ENCODE results near the gene ATR.
"Not testable (repeated sequence)": the region's sequence is repeated elsewhere in the genome, so short reads cannot be mapped to it uniquely, and the experiment has no call there.

Gene ATR

DNA sequence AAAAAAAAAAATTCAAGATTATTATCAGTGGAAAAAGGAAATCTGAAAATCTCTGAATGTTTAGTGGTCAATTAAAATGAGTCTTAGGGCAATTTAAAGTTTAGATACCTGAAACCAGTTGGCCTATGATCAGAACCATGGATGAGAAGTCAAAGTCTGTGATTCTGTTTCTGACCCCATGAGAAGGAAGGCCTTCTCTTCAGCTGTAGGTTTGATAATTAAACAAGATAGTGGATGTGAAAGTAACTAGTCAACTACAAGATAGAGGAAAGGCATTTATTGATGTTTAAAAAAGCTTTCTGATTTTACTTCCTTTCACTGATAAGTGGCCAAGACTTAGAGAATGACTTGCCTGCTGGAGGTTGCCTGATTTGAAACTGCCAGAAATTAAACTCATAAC, 26.4 kb upstream of the ATR start:
- TF ChIP-seq JUND (IDR thresholded peaks at IDR 0.05; ENCODE audit: low read depth): no peak
- in situ Hi-C loops (cut with HindIII; ENCODE audit: low pct_unique_long_range_greater_than_20kb, low sequenced_read_pairs): no loop called here
- DNase-seq (ENCODE audit: low read depth in 1 of 2, low spot score in 1 of 2): no peak

DNA sequence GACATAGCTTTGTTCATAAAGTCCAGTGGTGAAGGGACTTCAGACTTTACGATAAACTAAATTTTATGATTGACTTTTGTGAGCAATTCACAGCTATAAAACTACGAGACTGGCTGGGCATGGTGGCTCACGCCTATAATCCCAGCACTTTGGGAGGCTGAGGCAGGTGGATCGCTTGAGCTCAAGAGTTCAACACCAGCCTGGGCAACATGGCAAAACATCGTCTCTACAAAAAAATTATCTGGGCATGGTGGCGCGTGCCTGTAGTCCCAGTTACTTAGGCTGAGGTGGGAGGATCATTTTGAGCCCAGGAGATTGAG, 24.8 kb upstream of the ATR start:
- DNase-seq (ENCODE audit: low read depth in 1 of 2, low spot score in 1 of 2); in situ Hi-C loops (cut with HindIII; ENCODE audit: low pct_unique_long_range_greater_than_20kb, low sequenced_read_pairs): not testable (repeated sequence)

DNA sequence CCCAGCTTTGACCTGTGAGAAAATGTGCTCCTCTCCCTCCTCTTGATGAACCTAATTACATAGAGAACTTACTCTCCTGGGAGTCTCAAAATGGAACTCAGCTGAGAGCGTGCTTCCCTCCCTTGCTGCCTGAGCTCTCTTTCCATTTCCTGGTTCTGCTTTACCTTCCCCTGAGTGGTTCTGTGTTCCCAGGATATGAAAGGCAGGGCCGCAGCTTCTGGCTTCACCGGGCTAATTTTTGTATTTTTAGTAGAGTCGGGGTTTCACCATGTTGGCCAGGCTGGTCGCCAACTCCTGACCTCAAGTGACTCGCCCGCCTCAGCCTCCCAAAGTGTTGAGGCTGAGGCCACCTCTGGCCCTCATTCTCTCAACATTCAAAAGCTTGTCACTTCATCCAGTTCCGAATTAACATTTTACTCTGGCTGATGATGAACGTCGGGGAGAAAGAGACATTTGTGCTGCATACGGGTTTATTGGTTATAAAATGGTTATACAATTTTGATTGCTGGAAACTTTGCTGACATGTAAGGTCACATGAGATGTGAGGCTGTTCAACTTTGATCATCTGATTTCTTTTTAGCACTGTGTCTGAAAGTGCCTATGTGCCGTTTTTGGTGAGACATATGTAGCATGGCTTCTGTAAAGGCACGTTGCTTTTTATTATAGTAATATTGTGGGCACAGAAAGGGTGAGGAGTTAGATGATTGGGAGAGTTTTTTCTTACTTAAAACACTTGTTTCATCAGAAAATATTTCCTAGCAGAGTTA, 24.3 kb upstream of the ATR start:
- no peak for DNase-seq (ENCODE audit: low read depth in 1 of 2, low spot score in 1 of 2)
- in situ Hi-C loops (cut with HindIII; ENCODE audit: low pct_unique_long_range_greater_than_20kb, low sequenced_read_pairs): no loop called here
- no peak for TF ChIP-seq JUND (IDR thresholded peaks at IDR 0.05; ENCODE audit: low read depth)

DNA sequence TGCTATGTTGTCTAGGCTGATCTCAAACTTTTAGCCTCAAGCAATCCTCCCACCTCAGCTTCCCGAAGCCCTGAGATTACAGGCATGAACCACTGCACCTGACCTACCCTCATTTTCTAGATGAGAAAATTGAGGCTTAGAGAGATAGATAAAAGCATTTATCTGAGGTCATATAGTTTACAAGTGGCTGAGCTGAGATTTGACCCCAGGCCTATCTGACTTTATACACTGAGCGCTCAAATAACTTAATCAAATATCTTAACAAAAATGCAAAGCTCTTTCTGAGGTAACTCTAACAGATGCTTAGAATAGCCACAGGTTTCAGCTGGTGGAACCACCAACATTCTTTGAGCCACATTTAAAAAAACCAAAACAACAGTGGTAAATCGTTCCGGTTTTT, 23.2 kb upstream of the ATR start:
- DNase-seq (ENCODE audit: low read depth in 1 of 2, low spot score in 1 of 2): no peak
- in situ Hi-C loops (cut with HindIII; ENCODE audit: low pct_unique_long_range_greater_than_20kb, low sequenced_read_pairs): no loop called here
- TF ChIP-seq JUND (IDR thresholded peaks at IDR 0.05; ENCODE audit: low read depth): no peak

DNA sequence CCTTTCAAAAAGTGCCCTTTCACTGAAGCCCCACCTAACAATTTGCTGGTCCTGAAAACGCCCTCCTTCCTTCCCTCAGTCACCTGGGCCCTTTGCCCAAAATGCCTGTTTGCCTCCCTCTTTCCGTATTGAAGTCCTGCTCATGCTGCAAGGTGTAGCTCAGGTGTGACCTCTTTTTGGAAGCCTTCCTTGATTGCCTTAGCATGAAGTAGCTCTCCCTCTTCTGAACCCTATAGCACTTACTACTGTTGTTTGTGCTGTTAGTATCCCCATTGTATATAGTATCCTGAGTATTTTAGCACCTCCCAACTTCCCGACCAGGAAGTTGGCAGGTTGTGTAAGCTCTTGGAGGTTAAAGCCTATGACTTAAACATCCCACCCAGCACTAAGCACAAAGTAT, 19.4 kb upstream of the ATR start:
- no peak for TF ChIP-seq JUND (IDR thresholded peaks at IDR 0.05; ENCODE audit: low read depth)
- in situ Hi-C loops (cut with HindIII; ENCODE audit: low pct_unique_long_range_greater_than_20kb, low sequenced_read_pairs): no loop called here
- peak in 1 of 2 experiments; percentile 28 for DNase-seq (ENCODE audit: low read depth in 1 of 2, low spot score in 1 of 2)

DNA sequence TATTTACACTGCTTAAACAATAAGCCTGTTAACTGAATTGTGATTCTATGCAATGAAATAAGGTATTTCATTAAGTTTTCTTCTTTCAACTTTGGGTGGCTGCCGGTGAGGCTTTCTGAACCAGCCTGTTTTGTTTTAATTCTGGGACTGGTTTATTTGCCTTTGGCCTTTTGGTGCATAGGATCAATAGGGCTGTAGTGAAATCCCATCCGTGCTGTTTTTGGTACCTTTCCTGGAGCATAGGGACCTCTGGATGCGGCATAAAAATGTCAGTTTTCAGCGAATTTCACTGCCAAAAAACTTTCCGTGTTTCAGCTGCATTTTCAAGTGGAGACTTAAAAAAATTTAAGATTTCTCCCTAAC, 18.2 kb upstream of the ATR start:
- in situ Hi-C loops (cut with HindIII; ENCODE audit: low pct_unique_long_range_greater_than_20kb, low sequenced_read_pairs): no loop called here
- no peak; the same call in 1 of the 2 replicates for TF ChIP-seq JUND (IDR thresholded peaks at IDR 0.05; ENCODE audit: low read depth)
- no peak for DNase-seq (ENCODE audit: low read depth in 1 of 2, low spot score in 1 of 2)

DNA sequence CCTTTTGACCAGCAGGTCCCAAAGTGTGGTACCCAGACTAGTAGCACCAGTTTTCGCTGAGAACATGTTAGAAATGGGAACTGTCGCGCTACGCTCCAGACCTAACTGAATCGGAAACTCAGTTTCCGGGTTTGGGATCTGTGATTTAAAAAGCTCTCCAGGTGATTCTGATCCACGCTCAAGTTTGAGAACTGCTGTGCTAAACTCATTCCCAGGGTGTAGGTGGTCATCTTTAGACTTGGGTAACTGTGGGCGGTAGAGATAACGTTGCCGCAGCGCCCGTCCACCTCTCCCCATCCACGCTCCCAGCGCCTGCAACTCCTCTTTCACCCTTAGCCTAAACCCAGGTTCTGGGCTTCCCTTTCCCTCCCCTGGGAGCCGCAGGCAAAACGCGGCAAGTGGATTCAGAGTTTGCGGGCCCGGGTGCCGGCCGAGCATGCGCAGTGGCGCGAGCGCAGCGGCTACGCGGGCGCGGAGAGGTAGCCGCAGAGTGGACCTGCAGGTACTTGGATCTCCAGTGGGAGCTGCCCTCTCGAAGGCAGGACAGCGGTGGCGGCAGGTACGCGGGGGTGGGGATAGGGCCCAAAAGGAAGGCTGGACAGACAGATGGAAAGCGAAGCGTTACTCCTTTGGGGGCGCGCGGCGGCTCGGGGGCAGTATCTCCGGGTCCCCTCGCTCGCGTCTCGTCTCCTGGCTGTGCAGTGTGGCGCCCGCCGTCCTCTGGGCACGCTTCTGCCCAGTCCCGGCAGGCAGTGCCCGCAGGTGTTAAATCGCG, 17.6 kb upstream of the ATR start, which contains the start of gene PLS1:
PLS1 (plus strand) TSS at position 443 of the 775 bp plus-strand sequence. CDS start 67,845 bp downstream, outside the sequence.
- DNase-seq (ENCODE audit: low read depth in 1 of 2, low spot score in 1 of 2): peak; percentile 82 to 98
- in situ Hi-C loops (cut with HindIII; ENCODE audit: low pct_unique_long_range_greater_than_20kb, low sequenced_read_pairs): no loop called here
- TF ChIP-seq JUND (IDR thresholded peaks at IDR 0.05; ENCODE audit: low read depth): no peak; the same call in 1 of the 2 replicates

DNA sequence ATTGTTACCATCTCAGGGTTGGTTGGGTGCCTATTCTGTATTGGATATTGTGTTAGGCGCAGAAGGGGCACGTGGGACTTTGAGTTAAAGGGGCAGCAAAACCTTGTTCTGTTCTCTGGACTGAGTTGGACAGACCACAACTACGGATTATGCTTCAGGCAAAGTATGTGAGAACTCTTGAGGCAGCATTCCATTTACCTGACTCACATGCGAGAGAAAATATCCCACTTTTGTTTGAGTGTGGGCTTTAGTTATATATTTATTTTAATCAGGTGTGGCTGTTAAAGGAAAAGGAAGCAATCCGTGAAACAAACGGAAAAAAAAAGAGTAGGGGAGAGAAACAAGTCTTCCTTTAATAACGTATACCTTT, 17.0 kb upstream of the ATR start:
- in situ Hi-C loops (cut with HindIII; ENCODE audit: low pct_unique_long_range_greater_than_20kb, low sequenced_read_pairs): no loop called here
- TF ChIP-seq JUND (IDR thresholded peaks at IDR 0.05; ENCODE audit: low read depth): peak; percentile 51; the same call in 1 of the 2 replicates
- peak; percentile 28 to 88 for DNase-seq (ENCODE audit: low read depth in 1 of 2, low spot score in 1 of 2)

DNA sequence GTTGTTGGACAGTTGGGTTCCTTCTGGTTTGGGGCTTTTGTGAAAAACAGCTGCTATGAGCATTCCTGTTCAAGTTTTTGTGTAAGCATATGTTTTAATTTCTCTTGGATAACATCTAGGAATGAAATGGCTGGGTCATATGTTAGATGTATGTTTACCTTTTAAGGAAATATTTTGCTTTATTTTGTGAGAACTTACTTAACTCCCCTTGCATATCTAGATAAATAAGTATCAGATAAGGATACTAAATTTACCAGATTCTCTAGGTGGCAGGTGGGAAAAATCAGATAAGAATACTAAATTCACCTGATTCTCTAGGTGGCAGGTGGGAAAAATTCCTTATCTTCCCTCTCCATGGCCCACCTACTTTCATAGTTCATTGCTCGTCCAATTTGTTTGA, 16.6 kb upstream of the ATR start:
- in situ Hi-C loops (cut with HindIII; ENCODE audit: low pct_unique_long_range_greater_than_20kb, low sequenced_read_pairs): no loop called here

DNA sequence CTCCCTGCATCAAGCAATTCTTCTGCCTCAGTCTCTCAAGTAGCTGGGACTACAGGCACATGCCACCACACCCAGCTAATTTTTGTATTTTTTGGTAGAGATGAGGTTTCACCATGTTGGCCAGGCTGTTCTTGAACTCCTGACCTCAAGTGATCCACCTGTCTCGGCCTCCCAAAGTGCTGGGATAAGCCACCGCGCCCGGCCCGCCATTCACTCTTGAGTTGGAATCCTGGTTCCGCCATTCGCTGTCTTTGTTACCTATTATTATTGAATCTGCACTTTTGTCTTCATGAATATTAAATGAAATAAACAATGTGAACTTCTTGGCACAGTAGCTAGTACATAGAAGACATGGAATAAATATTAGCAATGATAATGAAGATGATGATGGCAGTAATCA, 13.7 kb upstream of the ATR start:
- in situ Hi-C loops (cut with HindIII; ENCODE audit: low pct_unique_long_range_greater_than_20kb, low sequenced_read_pairs); DNase-seq (ENCODE audit: low read depth in 1 of 2, low spot score in 1 of 2): not testable (repeated sequence)

More for the DNA sequence above, 16.6 kb upstream of the ATR start:
- TF ChIP-seq JUND (IDR thresholded peaks at IDR 0.05; ENCODE audit: low read depth): 0 out of 2 replicates have a peak, but pooled peaks have one; percentile 38
- peak in 1 of 2 experiments; percentile 47 for DNase-seq (ENCODE audit: low read depth in 1 of 2, low spot score in 1 of 2)

DNA sequence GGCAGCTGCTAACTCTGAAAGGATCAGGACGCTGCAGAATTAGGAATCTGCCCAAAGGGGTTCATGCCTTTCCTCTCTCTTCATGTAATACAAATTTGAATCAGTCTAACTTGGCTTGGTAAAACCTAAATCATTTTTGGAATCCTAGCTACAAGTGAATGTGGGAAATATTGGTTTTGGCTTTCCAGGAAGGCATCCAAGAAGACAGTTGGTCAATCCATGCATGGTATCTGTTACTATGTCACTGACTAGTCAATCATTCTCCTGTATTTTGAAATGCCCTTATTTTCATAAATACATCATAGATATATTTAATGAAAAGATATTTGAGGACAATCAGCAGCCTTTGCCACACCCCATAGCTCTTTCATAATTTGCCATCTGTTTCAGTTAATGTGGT, 10.2 kb upstream of the ATR start:
- in situ Hi-C loops (cut with HindIII; ENCODE audit: low pct_unique_long_range_greater_than_20kb, low sequenced_read_pairs): no loop called here
- no peak for DNase-seq (ENCODE audit: low read depth in 1 of 2, low spot score in 1 of 2)
- TF ChIP-seq JUND (IDR thresholded peaks at IDR 0.05; ENCODE audit: low read depth): no peak

DNA sequence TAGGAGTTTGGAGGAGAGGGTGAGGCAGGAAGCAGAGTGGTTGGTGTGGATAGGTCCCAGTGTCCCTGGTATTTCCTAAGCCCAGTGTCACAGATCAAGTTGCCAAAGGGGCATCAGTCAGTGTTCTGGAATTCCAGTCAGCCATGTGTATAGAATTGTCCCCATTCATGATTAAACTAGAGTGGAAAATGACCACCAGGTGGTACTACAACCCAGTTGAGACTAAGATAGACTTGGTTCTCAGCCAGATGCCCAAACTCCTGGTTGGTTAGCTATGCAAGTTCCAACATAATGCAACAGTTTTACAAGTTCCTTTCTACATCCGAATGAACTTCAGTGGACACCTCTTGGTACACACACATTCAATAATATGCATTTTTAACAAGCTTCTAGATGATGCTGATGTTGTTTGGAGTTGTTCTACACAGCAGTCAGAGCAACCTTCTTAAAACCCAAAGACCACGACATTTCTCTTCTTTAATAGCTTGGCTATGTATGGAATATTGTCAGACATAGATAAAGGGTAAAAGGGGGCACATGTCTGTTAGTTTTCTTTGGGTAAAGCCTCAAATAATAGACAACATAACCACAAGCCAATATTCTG, 8.4 kb upstream of the ATR start:
- in situ Hi-C loops (cut with HindIII; ENCODE audit: low pct_unique_long_range_greater_than_20kb, low sequenced_read_pairs): no loop called here
- DNase-seq (ENCODE audit: low read depth in 1 of 2, low spot score in 1 of 2): peak; percentile 45 to 92

DNA sequence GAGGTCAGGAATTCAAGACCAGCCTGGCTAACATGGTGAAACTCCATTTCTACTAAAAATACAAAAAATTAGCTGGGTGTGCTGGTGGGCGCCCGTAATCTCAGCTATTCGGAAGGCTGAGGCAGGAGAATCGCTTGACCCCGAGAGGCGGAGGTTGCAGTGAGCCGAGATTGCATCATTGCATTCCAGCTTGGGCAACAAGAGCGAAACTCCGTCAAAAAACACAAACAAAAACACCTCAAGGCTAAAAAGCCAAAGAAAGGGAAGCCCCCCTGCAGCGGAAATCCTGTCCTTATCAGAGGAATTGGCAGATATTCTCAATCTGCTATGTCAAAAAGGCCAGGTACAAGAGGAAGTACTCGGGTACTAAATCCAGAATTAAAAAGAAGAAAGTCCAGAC, 2.5 kb upstream of the ATR start:
- in situ Hi-C loops (cut with HindIII; ENCODE audit: low pct_unique_long_range_greater_than_20kb, low sequenced_read_pairs); DNase-seq (ENCODE audit: low read depth in 1 of 2, low spot score in 1 of 2): not testable (repeated sequence)

More for the DNA sequence above, 8.4 kb upstream of the ATR start:
- no peak for TF ChIP-seq JUND (IDR thresholded peaks at IDR 0.05; ENCODE audit: low read depth)

All from T47D (cell line).